Effector memory CD4-positive, alpha-beta T cell (primary cell): ENCODE results near the gene ADCK1.

ENCODE experiments used
- DNase-seq, 3 donors: peaks; one replicate each; pipeline ENCODE4 v3.0.0-alpha.2; 2020
- H3K27ac ChIP-seq: 2 replicates; pipeline ENCODE4 v1.7.0; 2013; ENCODE audit warnings: mild to moderate bottlenecking, low read length, moderate library complexity; ENCODE audit not compliant: insufficient read depth, poor library complexity, severe bottlenecking
- H3K27me3 ChIP-seq: replicated peaks from 2 replicates; pipeline ENCODE4 v1.7.0; 2013; ENCODE audit warnings: mild to moderate bottlenecking, low read length; ENCODE audit not compliant: insufficient read depth, control insufficient read depth, poor library complexity, severe bottlenecking
- H3K36me3 ChIP-seq: 2 replicates; pipeline ENCODE4 v1.7.0; 2013; ENCODE audit warnings: mild to moderate bottlenecking, low read length, moderate library complexity; ENCODE audit not compliant: control insufficient read depth, insufficient read depth
- H3K4me1 ChIP-seq: 2 replicates; pipeline ENCODE4 v1.7.0; 2013; ENCODE audit warnings: low read length, mild to moderate bottlenecking; ENCODE audit not compliant: control insufficient read depth, insufficient read depth, poor library complexity, severe bottlenecking
- H3K4me3 ChIP-seq: 2 replicates; pipeline ENCODE4 v1.7.0; 2013; ENCODE audit warnings: low read length, low read depth, mild to moderate bottlenecking; ENCODE audit not compliant: insufficient read depth, poor library complexity, severe bottlenecking
- H3K9me3 ChIP-seq: 2 replicates; pipeline ENCODE4 v1.7.0; 2013; ENCODE audit warnings: mild to moderate bottlenecking, low read length, moderate library complexity; ENCODE audit not compliant: control insufficient read depth

ADCK1 gene

GRCh38 chr14:77832297-77832696, 32.4 kb downstream of the ADCK1 start:
- no peak overlapping the region for H3K4me3 ChIP-seq
- H3K4me1 ChIP-seq: no peaks in the 10 kb centered on the region
- H3K36me3 ChIP-seq: peaks cover 4% of the 10 kb centered on the region
- no peak for DNase-seq
- H3K9me3 ChIP-seq: no peaks in the 10 kb centered on the region
- no peak overlapping the region for H3K27ac ChIP-seq
- H3K27me3 ChIP-seq: no peaks in the 10 kb centered on the region

DNA sequence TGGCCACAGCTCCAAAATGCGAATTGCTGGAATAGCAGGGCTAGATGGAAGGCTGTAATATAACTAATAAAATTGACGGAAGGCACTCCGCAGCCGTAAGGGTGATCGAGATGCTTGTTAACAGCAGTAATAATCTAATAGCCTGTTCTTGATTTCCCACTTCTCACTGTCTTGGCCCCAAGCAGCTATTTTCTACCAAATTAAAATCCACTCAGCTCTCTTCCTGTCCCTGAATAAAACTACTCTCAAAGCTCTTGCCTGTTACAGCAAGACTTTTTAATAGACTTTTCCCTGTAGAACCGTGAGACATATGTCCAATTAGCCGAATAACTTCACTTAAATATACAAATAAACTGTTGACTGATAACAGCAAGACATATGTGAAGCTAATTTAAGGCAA, 38.0 kb downstream of the ADCK1 start:
- DNase-seq: no peak
- Histone ChIP-seq H3K36me3 (no peaks in the 10 kb centered on the region), H3K9me3 (no peaks in the 10 kb centered on the region), H3K27ac (no peak overlapping the region), H3K4me1 (no peaks in the 10 kb centered on the region), H3K4me3 (no peak overlapping the region), H3K27me3 (no peaks in the 10 kb centered on the region)

DNA sequence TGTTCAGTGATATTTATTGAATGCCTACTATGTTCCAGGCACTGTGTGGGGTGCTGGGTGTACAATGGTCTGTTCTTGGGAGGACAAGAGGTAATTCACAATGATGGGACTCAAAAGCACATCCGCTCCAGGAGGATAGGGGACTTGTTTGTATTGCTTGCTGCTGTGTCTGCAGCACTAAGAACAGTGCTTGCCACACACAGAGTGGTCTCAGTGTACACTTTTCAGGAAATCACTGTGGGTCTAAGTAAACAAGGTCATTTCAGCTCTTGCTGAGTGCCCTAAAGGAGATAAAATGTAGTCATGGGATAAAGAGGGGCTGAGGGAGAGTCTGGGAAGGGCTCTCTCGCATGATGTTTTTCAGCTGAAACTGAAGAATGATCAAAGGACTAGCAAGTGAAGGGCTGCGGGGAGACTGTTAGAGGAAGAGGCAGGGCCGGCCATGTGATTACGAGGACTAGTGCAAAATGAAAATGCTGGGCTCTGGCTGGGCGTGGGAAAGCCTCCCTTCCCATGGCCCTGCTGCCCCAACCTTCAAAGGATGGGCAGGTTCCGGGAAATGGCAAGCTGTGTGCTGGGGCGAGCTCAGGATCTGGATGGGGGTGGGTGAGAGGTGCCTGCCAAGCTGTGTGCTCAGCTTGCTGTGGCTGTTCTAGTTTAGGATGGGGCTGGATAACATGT, 39.1 kb downstream of the ADCK1 start:
- no peaks in the 10 kb centered on the region for H3K4me1 ChIP-seq

DNA sequence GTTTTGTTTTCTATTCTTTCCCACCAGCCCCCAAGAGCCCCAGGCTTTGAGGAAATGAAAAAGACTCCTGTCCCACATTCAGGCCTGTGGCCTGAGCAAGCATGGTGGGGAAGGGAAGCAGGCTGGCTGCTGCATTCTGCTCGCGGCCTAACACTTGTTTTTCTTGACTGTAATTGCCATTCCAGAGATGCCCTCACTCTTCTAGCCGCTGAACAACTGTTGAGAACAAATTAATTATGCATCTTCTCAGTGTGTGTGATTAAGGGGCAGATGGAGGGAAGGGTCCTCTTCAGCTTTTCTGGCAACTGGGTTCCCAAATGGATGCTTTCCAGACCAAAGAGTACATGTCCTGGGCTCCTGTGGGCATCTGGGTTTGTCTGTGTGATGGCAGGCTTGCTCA, 43.3 kb downstream of the ADCK1 start:
- no peak for DNase-seq
- no peak overlapping the region for H3K27ac ChIP-seq
- no peaks in the 10 kb centered on the region for H3K27me3 ChIP-seq
- H3K4me1 ChIP-seq: no peaks in the 10 kb centered on the region
- no peaks in the 10 kb centered on the region for H3K9me3 ChIP-seq
- no peaks in the 10 kb centered on the region for H3K36me3 ChIP-seq
- no peak overlapping the region for H3K4me3 ChIP-seq

More for the DNA sequence above, 39.1 kb downstream of the ADCK1 start:
- H3K27ac ChIP-seq: no peak overlapping the region
- H3K36me3 ChIP-seq: no peaks in the 10 kb centered on the region
- no peaks in the 10 kb centered on the region for H3K9me3 ChIP-seq
- no peak overlapping the region for H3K4me3 ChIP-seq
- no peaks in the 10 kb centered on the region for H3K27me3 ChIP-seq
- DNase-seq: no peak

- no peaks in the 10 kb centered on the region for H3K4me1 ChIP-seq
- no peaks in the 10 kb centered on the region for H3K27me3 ChIP-seq
- H3K27ac ChIP-seq: no peak overlapping the region
Observed at GRCh38 chr14:77843651-77844050, 43.7 kb downstream of the ADCK1 start.

GRCh38 chr14:77844802-77845201, 44.9 kb downstream of the ADCK1 start:
- Histone ChIP-seq H3K4me3 (no peak overlapping the region), H3K9me3 (no peaks in the 10 kb centered on the region), H3K27ac (no peak overlapping the region), H3K27me3 (no peaks in the 10 kb centered on the region), H3K4me1 (no peaks in the 10 kb centered on the region), H3K36me3 (no peaks in the 10 kb centered on the region)
- no peak for DNase-seq

More at GRCh38 chr14:77843651-77844050, 43.7 kb downstream of the ADCK1 start:
- Histone ChIP-seq H3K9me3 (no peaks in the 10 kb centered on the region), H3K36me3 (no peaks in the 10 kb centered on the region), H3K4me3 (no peak overlapping the region)
- no peak for DNase-seq

DNA sequence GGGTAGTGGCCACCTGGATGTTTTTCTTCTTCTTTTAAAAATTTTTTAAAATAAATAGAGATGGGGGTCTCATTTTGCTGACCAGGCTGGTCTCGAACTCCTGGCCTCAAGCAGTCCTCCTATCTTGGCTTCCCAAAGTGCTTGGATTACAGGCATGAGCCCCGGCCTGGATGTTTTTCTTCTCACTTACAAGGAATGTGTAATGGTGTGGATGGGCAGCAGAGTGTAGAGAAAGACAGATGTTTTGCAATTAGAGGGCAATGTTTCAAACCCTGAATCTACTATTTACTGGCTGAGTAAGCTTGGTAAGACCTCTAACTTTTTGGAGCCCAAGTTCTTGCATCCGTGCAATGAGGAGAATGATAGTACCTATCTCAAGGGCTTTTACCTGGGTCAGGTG, 48.1 kb downstream of the ADCK1 start:
- H3K36me3 ChIP-seq: no peaks in the 10 kb centered on the region
- H3K4me3 ChIP-seq: no peak overlapping the region
- H3K4me1 ChIP-seq: no peaks in the 10 kb centered on the region
- H3K27ac ChIP-seq: no peak overlapping the region
- DNase-seq: no peak
- no peaks in the 10 kb centered on the region for H3K27me3 ChIP-seq
- no peaks in the 10 kb centered on the region for H3K9me3 ChIP-seq

- DNase-seq: no peak
- Histone ChIP-seq H3K4me1 (no peaks in the 10 kb centered on the region), H3K4me3 (no peak overlapping the region), H3K27me3 (no peaks in the 10 kb centered on the region), H3K9me3 (no peaks in the 10 kb centered on the region), H3K36me3 (no peaks in the 10 kb centered on the region), H3K27ac (no peak overlapping the region)
Observed at GRCh38 chr14:77849711-77850110, 49.8 kb downstream of the ADCK1 start.

DNA sequence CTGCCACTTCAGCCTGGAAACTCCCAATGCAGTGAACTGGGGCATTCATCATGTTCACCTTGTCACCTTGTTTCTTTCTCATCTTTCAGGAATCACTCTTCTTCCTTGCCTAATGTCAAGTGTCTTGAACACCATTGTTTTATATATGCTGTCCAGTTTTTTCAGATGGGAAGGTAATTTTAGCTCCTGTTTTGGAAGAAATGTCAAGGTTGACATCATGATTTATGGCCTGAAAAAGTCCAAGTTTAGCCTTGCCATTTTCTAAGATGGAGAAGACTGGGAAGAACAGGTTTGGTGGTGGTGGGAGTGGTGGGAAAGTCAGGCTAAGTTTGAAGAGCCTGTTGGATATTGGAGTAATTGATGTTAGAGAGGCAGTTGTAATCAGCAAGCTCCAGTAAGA, 54.0 kb downstream of the ADCK1 start:
- no peak overlapping the region for H3K27ac ChIP-seq
- no peak for DNase-seq
- H3K4me3 ChIP-seq: no peak overlapping the region
- no peaks in the 10 kb centered on the region for H3K4me1 ChIP-seq
- no peaks in the 10 kb centered on the region for H3K36me3 ChIP-seq
- no peaks in the 10 kb centered on the region for H3K9me3 ChIP-seq
- no peaks in the 10 kb centered on the region for H3K27me3 ChIP-seq

- DNase-seq: no peak
- no peaks in the 10 kb centered on the region for H3K36me3 ChIP-seq
- H3K4me1 ChIP-seq: no peaks in the 10 kb centered on the region
- no peak overlapping the region for H3K4me3 ChIP-seq
- H3K27me3 ChIP-seq: no peaks in the 10 kb centered on the region
- no peak overlapping the region for H3K27ac ChIP-seq
- H3K9me3 ChIP-seq: no peaks in the 10 kb centered on the region
Observed at GRCh38 chr14:77856941-77857340, 57.0 kb downstream of the ADCK1 start.
